GM12878 (cell line): ENCODE measurements around the gene CCSER1.

Experiments
- CEBPB ChIP-seq, 2 experiments: fragments of 150-350 bp in 1 of 2; IDR thresholded peaks; 2 replicates each; pipeline ENCODE4 v1.6.1; 2012 to 2014; ENCODE audit warnings: low read depth in 2 of 2, low read length in 2 of 2, borderline replicate concordance in 1 of 2, inconsistent platforms in 1 of 2
- CTCF ChIP-seq, 3 experiments: IDR thresholded peaks in 2 of 3; conservative IDR thresholded peaks in 1 of 3; 2 replicates each; pipeline ENCODE4 v1.5.1; 2011; ENCODE audit warnings: low read depth in 3 of 3, low read length in 3 of 3, mild to moderate bottlenecking in 3 of 3, control low read depth in 2 of 3, moderate library complexity in 2 of 3, inconsistent platforms in 1 of 3, mixed read lengths in 1 of 3; ENCODE audit not compliant: control insufficient read depth in 2 of 3, insufficient read depth in 1 of 3; ENCODE audit errors: extremely low read depth in 1 of 3
- EZH2 ChIP-seq: IDR thresholded peaks from 2 replicates; pipeline ENCODE4 v1.6.1; 2012; ENCODE audit warnings: low read depth, mild to moderate bottlenecking, control low read depth, inconsistent platforms, low read length, borderline replicate concordance; ENCODE audit not compliant: control insufficient read depth
- KAT2A ChIP-seq: conservative IDR thresholded peaks from 2 replicates; pipeline ENCODE4 v1.6.1; 2011; ENCODE audit warnings: low read depth, low read length; ENCODE audit not compliant: control insufficient read depth
- MYC ChIP-seq: IDR thresholded peaks from 2 replicates; pipeline ENCODE4 v1.6.1; 2011; ENCODE audit warnings: mild to moderate bottlenecking, low read length, moderate library complexity, inconsistent platforms; ENCODE audit not compliant: insufficient read depth, insufficient replicate concordance, insufficient read length, severe bottlenecking
- POLR2A ChIP-seq: IDR thresholded peaks from 2 replicates; pipeline ENCODE4 v1.6.1; 2011; ENCODE audit warnings: low read depth, mild to moderate bottlenecking, low read length
- POLR2AphosphoS5 ChIP-seq: IDR thresholded peaks from 2 replicates; pipeline ENCODE4 v1.6.1; 2011; ENCODE audit warnings: mild to moderate bottlenecking, low read length, inconsistent platforms
- SRF ChIP-seq, 2 experiments: IDR thresholded peaks; 2 replicates each; pipeline ENCODE4 v1.6.1; 2011; ENCODE audit warnings: low read depth in 2 of 2, low read length in 2 of 2, mild to moderate bottlenecking in 1 of 2, moderate library complexity in 1 of 2
- USF2 ChIP-seq: IDR thresholded peaks from 2 replicates; pipeline ENCODE4 v1.6.1; 2011; ENCODE audit warnings: low read depth, low read length, improper control_type of control experiment, borderline replicate concordance
- TF ChIP-seq, protein P1 (sequence below): IDR thresholded peaks from 2 replicates; pipeline ENCODE4 v1.6.1; 2012; ENCODE audit warnings: low read length, inconsistent platforms
- TF ChIP-seq, protein P2 (sequence below): IDR thresholded peaks from 2 replicates; pipeline ENCODE4 v1.6.1; 2012; ENCODE audit warnings: mild to moderate bottlenecking, low read depth, low read length
- TF ChIP-seq, protein P3 (sequence below): IDR thresholded peaks from 2 replicates; pipeline ENCODE4 v1.6.1; 2011; ENCODE audit warnings: low read depth, mild to moderate bottlenecking, low read length, moderate library complexity, borderline replicate concordance; ENCODE audit errors: extremely low read depth

- no peak for TF ChIP-seq MYC
- no peak for TF ChIP-seq CTCF (IDR thresholded peaks at IDR 0.05 in 2 of 3, conservative IDR thresholded peaks at IDR 0.05 in 1 of 3; ENCODE audit: control insufficient read depth in 2 of 3, extremely low read depth in 1 of 3, insufficient read depth in 1 of 3, low read depth in 3 of 3, low read length in 3 of 3)
- no peak for TF ChIP-seq CEBPB (IDR thresholded peaks at IDR 0.05; ENCODE audit: borderline replicate concordance in 1 of 2, low read depth in 2 of 2, low read length in 2 of 2)
- TF ChIP-seq, protein P1, sequence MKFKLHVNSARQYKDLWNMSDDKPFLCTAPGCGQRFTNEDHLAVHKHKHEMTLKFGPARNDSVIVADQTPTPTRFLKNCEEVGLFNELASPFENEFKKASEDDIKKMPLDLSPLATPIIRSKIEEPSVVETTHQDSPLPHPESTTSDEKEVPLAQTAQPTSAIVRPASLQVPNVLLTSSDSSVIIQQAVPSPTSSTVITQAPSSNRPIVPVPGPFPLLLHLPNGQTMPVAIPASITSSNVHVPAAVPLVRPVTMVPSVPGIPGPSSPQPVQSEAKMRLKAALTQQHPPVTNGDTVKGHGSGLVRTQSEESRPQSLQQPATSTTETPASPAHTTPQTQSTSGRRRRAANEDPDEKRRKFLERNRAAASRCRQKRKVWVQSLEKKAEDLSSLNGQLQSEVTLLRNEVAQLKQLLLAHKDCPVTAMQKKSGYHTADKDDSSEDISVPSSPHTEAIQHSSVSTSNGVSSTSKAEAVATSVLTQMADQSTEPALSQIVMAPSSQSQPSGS = no peak
- no peak for TF ChIP-seq KAT2A
- TF ChIP-seq EZH2 = no peak
- TF ChIP-seq POLR2AphosphoS5 = no peak
- no peak for TF ChIP-seq POLR2A
- TF ChIP-seq, protein P2, sequence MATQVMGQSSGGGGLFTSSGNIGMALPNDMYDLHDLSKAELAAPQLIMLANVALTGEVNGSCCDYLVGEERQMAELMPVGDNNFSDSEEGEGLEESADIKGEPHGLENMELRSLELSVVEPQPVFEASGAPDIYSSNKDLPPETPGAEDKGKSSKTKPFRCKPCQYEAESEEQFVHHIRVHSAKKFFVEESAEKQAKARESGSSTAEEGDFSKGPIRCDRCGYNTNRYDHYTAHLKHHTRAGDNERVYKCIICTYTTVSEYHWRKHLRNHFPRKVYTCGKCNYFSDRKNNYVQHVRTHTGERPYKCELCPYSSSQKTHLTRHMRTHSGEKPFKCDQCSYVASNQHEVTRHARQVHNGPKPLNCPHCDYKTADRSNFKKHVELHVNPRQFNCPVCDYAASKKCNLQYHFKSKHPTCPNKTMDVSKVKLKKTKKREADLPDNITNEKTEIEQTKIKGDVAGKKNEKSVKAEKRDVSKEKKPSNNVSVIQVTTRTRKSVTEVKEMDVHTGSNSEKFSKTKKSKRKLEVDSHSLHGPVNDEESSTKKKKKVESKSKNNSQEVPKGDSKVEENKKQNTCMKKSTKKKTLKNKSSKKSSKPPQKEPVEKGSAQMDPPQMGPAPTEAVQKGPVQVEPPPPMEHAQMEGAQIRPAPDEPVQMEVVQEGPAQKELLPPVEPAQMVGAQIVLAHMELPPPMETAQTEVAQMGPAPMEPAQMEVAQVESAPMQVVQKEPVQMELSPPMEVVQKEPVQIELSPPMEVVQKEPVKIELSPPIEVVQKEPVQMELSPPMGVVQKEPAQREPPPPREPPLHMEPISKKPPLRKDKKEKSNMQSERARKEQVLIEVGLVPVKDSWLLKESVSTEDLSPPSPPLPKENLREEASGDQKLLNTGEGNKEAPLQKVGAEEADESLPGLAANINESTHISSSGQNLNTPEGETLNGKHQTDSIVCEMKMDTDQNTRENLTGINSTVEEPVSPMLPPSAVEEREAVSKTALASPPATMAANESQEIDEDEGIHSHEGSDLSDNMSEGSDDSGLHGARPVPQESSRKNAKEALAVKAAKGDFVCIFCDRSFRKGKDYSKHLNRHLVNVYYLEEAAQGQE = no peak
- no peak for TF ChIP-seq USF2
- TF ChIP-seq, protein P3, sequence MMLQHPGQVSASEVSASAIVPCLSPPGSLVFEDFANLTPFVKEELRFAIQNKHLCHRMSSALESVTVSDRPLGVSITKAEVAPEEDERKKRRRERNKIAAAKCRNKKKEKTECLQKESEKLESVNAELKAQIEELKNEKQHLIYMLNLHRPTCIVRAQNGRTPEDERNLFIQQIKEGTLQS = no peak
- TF ChIP-seq SRF (IDR thresholded peaks at IDR 0.05; ENCODE audit: low read depth in 2 of 2, low read length in 2 of 2) = no peak
Measured at GRCh38 chr4:90715242-90715641, 588.0 kb downstream of the CCSER1 start.
